SK-N-MC (cell line): Measurements from ENCODE around the gene GAPDH.
A peak's percentile ranks its signal among the peaks of the same experiment; 100 is the strongest.
"Not testable (repeated sequence)": the region's sequence is repeated elsewhere in the genome, so short reads cannot be mapped to it uniquely, and the experiment has no call there.

Experiments used
- DNase-seq: peaks from one replicate; pipeline ENCODE4 v3.0.0-alpha.2; 2011; ENCODE audit warnings: low read depth, low spot score
- H3K27ac ChIP-seq: fragments of 200-600 bp; sonication (generic); 2 replicates; pipeline ENCODE4 v1.5.1; 2016; ENCODE audit warnings: mixed run types
- H3K36me3 ChIP-seq: fragments of 200-600 bp; sonication (generic); 2 replicates; pipeline ENCODE4 v1.6.1; 2017; ENCODE audit warnings: antibody characterized with exemption, low read length, mixed read lengths; ENCODE audit not compliant: insufficient read depth
- H3K4me3 ChIP-seq: fragments of 200-600 bp; sonication (generic); 2 replicates; pipeline ENCODE4 v1.5.1; 2016
- H3K9ac ChIP-seq: fragments of 200-600 bp; sonication (generic); 2 replicates; pipeline ENCODE4 v1.8.0; 2017; ENCODE audit warnings: mixed run types, mixed read lengths; ENCODE audit not compliant: insufficient read length
- H3K9me3 ChIP-seq: fragments of 200-600 bp; sonication (generic); 2 replicates; pipeline ENCODE4 v1.6.1; 2017; ENCODE audit warnings: low read depth, mild to moderate bottlenecking, antibody characterized with exemption, low read length, moderate library complexity, mixed read lengths
- EZH2 ChIP-seq: fragments of 200-600 bp; sonication (generic); IDR thresholded peaks from one replicate; pipeline ENCODE4 v1.6.1; 2017; ENCODE audit warnings: antibody characterized with exemption
- FOXP2 ChIP-seq: optimal IDR thresholded peaks from 2 replicates; pipeline ENCODE3; 2011; ENCODE audit warnings: mild to moderate bottlenecking, moderate library complexity; ENCODE audit not compliant: insufficient read depth; ENCODE audit errors: extremely low read length, control extremely low read depth
- POLR2AphosphoS5 ChIP-seq: IDR thresholded peaks from 2 replicates; pipeline ENCODE4 v1.6.1; 2012; ENCODE audit warnings: mild to moderate bottlenecking, low read depth, low read length, borderline replicate concordance

Gene GAPDH

DNA sequence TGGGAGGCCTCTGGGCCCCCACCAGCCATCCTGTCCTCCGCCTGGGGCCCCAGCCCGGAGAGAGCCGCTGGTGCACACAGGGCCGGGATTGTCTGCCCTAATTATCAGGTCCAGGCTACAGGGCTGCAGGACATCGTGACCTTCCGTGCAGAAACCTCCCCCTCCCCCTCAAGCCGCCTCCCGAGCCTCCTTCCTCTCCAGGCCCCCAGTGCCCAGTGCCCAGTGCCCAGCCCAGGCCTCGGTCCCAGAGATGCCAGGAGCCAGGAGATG, 729 bp upstream of the GAPDH start:
- TF ChIP-seq POLR2AphosphoS5 (no peak), EZH2 (no peak), FOXP2 (no peak)
- Histone ChIP-seq H3K36me3 (peaks cover 78% of the 10 kb centered on the region), H3K27ac (peak overlapping the region; percentile 96), H3K4me3 (peak overlapping the region; percentile 97), H3K9ac (peak overlapping the region; percentile 98), H3K9me3 (no peaks in the 10 kb centered on the region)
- no peak for DNase-seq

DNA sequence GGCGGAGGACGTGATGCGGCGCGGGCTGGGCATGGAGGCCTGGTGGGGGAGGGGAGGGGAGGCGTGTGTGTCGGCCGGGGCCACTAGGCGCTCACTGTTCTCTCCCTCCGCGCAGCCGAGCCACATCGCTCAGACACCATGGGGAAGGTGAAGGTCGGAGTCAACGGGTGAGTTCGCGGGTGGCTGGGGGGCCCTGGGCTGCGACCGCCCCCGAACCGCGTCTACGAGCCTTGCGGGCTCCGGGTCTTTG, 303 bp downstream of the GAPDH start:
- peaks cover 69% of the 10 kb centered on the region for H3K36me3 ChIP-seq
- no peak for TF ChIP-seq EZH2
- TF ChIP-seq FOXP2, result no peak
- no peak; the same call in 1 of the 2 replicates for TF ChIP-seq POLR2AphosphoS5

DNA sequence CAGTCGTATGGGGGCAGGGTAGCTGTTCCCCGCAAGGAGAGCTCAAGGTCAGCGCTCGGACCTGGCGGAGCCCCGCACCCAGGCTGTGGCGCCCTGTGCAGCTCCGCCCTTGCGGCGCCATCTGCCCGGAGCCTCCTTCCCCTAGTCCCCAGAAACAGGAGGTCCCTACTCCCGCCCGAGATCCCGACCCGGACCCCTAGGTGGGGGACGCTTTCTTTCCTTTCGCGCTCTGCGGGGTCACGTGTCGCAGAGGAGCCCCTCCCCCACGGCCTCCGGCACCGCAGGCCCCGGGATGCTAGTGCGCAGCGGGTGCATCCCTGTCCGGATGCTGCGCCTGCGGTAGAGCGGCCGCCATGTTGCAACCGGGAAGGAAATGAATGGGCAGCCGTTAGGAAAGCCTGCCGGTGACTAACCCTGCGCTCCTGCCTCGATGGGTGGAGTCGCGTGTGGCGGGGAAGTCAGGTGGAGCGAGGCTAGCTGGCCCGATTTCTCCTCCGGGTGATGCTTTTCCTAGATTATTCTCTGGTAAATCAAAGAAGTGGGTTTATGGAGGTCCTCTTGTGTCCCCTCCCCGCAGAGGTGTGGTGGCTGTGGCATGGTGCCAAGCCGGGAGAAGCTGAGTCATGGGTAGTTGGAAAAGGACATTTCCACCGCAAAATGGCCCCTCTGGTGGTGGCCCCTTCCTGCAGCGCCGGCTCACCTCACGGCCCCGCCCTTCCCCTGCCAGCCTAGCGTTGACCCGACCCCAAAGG, 804 bp downstream of the GAPDH start:
- TF ChIP-seq POLR2AphosphoS5 (peak; percentile 53), FOXP2 (no peak)
- Histone ChIP-seq H3K9ac (peak overlapping the region; percentile 98), H3K9me3 (no peaks in the 10 kb centered on the region), H3K36me3 (peaks cover 64% of the 10 kb centered on the region), H3K27ac (peak overlapping the region; percentile 96), H3K4me3 (peak overlapping the region; percentile 97)
- no peak for DNase-seq

More for the DNA sequence above, 303 bp downstream of the GAPDH start:
- Histone ChIP-seq H3K4me3 (peak overlapping the region; percentile 97), H3K27ac (peak overlapping the region; percentile 96), H3K9me3 (no peaks in the 10 kb centered on the region), H3K9ac (peak overlapping the region; percentile 98)
- no peak for DNase-seq

DNA sequence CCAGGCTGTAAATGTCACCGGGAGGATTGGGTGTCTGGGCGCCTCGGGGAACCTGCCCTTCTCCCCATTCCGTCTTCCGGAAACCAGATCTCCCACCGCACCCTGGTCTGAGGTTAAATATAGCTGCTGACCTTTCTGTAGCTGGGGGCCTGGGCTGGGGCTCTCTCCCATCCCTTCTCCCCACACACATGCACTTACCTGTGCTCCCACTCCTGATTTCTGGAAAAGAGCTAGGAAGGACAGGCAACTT, 1.3 kb downstream of the GAPDH start:
- peak overlapping the region; percentile 98 for H3K9ac ChIP-seq
- DNase-seq, result no peak
- peaks cover 59% of the 10 kb centered on the region for H3K36me3 ChIP-seq
- TF ChIP-seq FOXP2, result no peak
- TF ChIP-seq EZH2, result no peak
- no peak for TF ChIP-seq POLR2AphosphoS5
- peak overlapping the region; percentile 97 for H3K4me3 ChIP-seq
- H3K9me3 ChIP-seq, result no peaks in the 10 kb centered on the region
- H3K27ac ChIP-seq, result peak overlapping the region; percentile 96

DNA sequence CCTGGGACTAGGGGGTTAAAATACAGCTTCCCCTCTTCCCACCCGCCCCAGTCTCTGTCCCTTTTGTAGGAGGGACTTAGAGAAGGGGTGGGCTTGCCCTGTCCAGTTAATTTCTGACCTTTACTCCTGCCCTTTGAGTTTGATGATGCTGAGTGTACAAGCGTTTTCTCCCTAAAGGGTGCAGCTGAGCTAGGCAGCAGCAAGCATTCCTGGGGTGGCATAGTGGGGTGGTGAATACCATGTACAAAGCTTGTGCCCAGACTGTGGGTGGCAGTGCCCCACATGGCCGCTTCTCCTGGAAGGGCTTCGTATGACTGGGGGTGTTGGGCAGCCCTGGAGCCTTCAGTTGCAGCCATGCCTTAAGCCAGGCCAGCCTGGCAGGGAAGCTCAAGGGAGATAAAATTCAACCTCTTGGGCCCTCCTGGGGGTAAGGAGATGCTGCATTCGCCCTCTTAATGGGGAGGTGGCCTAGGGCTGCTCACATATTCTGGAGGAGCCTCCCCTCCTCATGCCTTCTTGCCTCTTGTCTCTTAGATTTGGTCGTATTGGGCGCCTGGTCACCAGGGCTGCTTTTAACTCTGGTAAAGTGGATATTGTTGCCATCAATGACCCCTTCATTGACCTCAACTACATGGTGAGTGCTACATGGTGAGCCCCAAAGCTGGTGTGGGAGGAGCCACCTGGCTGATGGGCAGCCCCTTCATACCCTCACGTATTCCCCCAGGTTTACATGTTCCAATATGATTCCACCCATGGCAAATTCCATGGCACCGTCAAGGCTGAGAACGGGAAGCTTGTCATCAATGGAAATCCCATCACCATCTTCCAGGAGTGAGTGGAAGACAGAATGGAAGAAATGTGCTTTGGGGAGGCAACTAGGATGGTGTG, 1.9 kb downstream of the GAPDH start:
- no peak for DNase-seq
- peak overlapping the region; percentile 96 for H3K27ac ChIP-seq
- H3K9me3 ChIP-seq, result no peaks in the 10 kb centered on the region
- H3K36me3 ChIP-seq, result peaks cover 54% of the 10 kb centered on the region
- TF ChIP-seq FOXP2 (no peak), EZH2 (no peak), POLR2AphosphoS5 (no peak)
- H3K9ac ChIP-seq, result peak overlapping the region; percentile 98
- peak overlapping the region; percentile 97 for H3K4me3 ChIP-seq

DNA sequence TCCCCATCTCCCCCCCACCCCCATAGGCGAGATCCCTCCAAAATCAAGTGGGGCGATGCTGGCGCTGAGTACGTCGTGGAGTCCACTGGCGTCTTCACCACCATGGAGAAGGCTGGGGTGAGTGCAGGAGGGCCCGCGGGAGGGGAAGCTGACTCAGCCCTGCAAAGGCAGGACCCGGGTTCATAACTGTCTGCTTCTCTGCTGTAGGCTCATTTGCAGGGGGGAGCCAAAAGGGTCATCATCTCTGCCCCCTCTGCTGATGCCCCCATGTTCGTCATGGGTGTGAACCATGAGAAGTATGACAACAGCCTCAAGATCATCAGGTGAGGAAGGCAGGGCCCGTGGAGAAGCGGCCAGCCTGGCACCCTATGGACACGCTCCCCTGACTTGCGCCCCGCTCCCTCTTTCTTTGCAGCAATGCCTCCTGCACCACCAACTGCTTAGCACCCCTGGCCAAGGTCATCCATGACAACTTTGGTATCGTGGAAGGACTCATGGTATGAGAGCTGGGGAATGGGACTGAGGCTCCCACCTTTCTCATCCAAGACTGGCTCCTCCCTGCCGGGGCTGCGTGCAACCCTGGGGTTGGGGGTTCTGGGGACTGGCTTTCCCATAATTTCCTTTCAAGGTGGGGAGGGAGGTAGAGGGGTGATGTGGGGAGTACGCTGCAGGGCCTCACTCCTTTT, 2.7 kb downstream of the GAPDH start:
- no peak for DNase-seq
- Histone ChIP-seq H3K27ac (peak overlapping the region; percentile 96; the same call in 1 of the 2 replicates), H3K4me3 (peak overlapping the region; percentile 97; the same call in 1 of the 2 replicates), H3K36me3 (peaks cover 46% of the 10 kb centered on the region), H3K9ac (no peak overlapping the region), H3K9me3 (no peaks in the 10 kb centered on the region)
- TF ChIP-seq POLR2AphosphoS5, result no peak; the same call in 1 of the 2 replicates
- no peak for TF ChIP-seq EZH2

DNA sequence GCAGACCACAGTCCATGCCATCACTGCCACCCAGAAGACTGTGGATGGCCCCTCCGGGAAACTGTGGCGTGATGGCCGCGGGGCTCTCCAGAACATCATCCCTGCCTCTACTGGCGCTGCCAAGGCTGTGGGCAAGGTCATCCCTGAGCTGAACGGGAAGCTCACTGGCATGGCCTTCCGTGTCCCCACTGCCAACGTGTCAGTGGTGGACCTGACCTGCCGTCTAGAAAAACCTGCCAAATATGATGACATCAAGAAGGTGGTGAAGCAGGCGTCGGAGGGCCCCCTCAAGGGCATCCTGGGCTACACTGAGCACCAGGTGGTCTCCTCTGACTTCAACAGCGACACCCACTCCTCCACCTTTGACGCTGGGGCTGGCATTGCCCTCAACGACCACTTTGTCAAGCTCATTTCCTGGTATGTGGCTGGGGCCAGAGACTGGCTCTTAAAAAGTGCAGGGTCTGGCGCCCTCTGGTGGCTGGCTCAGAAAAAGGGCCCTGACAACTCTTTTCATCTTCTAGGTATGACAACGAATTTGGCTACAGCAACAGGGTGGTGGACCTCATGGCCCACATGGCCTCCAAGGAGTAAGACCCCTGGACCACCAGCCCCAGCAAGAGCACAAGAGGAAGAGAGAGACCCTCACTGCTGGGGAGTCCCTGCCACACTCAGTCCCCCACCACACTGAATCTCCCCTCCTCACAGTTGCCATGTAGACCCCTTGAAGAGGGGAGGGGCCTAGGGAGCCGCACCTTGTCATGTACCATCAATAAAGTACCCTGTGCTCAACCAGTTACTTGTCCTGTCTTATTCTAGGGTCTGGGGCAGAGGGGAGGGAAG, 3.5 kb downstream of the GAPDH start:
- peaks cover 41% of the 10 kb centered on the region for H3K36me3 ChIP-seq
- DNase-seq, result peak; percentile 70
- peak overlapping the region; percentile 60; the same call in 1 of the 2 replicates for H3K27ac ChIP-seq
- not testable (repeated sequence) for H3K9ac ChIP-seq, H3K9me3 ChIP-seq, H3K4me3 ChIP-seq
